NCI-H1930 (cell line): ENCODE results near the gene SCGB1D4.
"Not testable (repeated sequence)": the region's sequence is repeated elsewhere in the genome, so short reads cannot be mapped to it uniquely, and the experiment has no call there.

Experiments used
- DNase-seq, 2 experiments: peaks; one replicate each; lab custom pipeline; 2025; lab: John Stamatoyannopoulos, UW

SCGB1D4 gene, protein sequence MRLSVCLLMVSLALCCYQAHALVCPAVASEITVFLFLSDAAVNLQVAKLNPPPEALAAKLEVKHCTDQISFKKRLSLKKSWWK

DNA sequence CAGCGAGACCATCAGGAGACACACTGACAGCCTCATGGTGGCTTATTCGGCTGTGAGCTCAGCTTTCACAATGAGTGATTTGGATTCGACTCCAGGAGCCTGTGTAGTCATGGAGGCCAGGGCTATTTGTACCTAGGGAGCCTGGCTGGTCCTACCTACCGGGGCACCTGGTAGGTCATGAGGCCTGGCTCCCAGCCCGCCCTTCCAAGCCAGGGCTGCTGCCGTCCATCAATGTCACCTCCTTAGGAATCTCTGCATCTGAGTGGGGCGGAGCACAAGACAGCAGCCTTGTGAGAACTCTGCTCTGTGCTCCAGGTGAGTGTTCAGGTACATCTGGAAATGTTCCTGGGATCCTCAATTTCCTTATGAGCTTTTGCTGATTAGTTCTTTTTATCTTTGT lies at the start of gene SCGB1D4:
SCGB1D4 (minus strand) TSS at position 101 of the 400 bp plus-strand sequence; CDS start at position 36, 65 bp downstream.
- no peak for DNase-seq

DNA sequence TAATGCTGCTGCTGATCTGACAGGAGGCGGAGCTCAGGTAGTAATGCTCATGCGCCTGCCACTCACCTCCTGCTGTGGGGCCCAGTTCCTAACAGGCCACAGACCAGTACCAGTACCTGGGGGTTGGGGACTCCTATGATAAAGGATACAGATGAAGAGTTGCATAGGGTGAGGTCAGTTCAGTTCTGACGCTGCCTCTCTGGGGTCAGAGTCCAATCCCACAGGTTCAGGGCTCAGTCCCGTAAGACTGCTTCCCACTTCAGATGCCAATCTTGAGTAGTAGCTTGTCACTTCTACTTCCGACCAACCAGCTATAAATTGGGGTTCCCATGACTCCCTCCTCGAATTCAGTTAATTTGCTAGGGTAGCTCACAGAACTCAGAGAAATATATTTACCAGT lies 47.0 kb upstream of the SCGB1D4 start:
- no peak for DNase-seq

DNA sequence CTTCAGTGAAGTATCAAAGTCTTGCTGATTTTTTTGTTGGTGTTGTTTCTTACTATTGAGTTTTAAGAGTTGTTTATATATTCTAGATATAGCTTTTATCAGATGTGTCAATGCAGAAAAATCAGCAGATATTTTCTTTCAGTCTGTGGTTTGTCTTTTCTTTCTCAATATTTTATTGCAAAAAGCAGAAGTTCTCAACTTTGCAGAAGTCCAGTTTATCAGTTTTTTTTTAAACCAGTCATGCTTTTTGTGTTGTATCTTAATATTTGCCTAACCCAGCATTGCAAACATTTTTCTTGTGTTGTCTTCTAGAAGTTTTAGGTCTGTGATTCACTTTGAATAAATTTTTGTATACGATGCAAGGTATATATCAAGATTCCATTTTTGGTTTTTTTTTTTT lies 45.3 kb upstream of the SCGB1D4 start:
- DNase-seq = no peak

DNA sequence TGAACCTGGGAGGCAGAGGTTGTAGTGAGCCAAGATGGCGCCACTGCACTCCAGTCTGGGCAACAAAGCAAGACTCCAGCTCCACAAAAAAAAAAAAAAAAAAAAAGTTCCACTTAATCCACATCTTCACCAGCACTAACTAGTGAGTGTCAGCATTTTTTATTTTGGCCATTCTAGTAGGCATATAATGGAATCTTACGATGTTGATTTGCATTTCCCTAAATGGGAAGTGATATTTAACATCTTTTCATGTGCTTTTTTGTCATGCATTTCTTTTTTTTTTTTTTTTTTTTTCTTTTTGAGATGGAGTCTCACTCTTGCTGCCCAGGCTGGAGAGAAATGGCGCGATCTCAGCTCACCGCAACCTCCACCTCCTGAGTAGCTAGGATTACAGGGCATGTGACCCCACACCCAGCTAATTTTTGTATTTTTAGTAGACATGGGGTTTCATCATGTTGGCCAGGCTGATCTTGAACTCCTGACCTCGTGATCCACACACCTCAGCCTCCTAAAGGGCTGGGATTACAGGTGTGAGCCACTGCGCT lies 44.8 kb upstream of the SCGB1D4 start:
- DNase-seq = not testable (repeated sequence)

DNA sequence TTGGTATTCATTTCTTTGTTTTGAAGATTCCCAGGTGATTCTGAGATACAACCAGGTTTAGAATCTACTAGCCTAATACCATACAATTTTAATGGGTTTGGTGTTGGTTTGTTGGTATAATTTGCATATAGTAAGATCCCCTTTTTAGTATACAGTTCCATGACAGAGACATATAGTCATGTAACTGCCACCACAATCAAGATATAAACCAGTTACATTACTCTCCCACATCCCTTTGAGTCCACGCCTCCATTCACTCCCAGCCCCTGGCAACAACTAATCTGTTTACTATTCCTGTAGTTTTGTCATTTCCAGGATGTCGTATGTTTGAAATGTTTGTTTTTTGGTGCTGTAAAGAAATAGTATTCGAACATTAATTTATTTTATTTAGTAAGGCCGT lies 42.7 kb upstream of the SCGB1D4 start:
- no peak for DNase-seq

DNA sequence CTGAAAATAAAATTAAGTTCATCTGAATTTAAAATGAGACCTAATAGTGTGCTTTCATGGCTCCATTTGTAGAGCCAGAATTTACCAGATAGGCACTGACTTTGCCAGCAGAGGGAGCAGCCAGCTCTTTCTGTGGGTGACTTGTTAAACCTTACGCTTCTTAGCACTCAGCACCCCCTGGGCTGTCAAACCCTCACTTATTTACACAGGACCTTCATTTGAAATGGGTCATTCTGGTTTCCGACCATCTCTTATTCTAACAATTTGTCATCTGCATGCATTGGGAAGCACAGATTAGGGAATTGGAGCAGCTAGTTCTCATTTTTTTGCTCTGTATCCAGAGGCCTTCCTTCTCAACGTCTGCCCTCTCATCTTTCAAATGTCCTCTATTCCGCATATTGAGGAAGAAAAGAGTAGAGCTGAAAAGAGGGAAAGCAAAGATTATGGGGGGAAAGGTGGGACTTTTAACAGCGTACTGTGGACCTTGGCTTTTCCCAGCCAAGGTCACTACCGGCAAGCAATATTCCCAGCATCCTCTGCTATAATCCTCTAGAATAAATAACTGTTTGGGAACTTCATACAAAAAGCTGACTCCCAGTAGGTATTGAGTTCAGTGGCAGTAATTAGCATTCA lies 41.5 kb upstream of the SCGB1D4 start:
- DNase-seq = peak in 1 of 2 experiments; percentile 17

DNA sequence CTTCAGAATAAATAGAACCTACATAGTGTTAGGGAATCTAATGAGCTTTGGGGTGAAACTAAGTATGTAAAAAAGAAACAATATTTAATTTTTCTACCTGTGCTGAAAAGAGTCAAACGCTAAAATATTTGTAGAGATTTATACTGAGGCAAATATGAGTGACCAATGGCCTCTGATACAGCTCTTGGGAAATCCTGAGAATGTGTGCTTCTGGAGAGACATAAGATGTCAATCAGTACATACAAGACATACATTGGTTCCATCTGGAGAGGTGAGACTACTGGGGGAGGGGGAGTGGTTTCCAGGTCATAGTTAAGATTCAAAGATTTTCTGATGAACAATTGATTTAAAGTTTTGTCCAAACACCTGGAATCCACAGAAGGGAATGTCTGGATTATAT lies 39.3 kb upstream of the SCGB1D4 start:
- no peak for DNase-seq

DNA sequence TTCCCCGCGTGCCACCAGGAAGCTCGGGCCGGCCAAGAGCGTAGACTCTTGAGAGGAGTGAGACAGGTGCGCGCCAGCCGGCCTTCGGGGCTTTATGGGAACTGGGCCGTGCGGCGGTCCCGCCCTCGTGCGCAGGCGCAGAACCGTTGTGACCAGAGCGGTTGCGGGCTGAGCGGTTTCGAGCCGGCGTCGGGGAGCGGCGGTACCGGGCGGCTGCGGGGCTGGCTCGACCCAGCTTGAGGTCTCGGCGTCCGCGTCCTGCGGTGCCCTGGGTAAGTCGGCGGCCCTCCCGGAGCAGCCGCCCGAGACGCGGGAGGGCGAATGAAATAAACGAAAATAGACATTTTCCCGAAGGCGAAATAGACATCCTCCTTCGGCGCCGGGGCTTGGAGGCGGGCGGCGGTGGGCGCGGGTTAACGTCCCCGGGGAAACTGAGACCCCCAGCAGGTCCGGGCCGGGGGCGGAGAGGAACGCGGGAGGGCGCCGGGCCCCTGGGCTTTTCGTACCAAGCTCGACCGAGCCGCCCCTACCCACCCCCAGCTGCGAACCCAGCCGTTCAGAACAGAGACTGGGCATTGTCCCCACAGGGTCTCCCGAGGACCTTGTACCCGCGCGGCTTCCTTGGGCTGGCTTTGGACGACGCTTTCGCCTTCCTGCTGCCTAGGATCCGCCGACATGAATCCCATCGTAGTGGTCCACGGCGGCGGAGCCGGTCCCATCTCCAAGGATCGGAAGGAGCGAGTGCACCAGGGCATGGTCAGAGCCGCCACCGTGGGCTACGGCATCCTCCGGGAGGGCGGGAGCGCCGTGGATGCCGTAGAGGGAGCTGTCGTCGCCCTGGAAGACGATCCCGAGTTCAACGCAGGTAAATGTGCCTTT lies 38.7 kb upstream of the SCGB1D4 start, which contains the start of gene ASRGL1:
ASRGL1 (plus strand) TSS at position 146 of the 879 bp plus-strand sequence; CDS start at position 676, 530 bp downstream.
- peak; percentile 66 to 85 for DNase-seq

DNA sequence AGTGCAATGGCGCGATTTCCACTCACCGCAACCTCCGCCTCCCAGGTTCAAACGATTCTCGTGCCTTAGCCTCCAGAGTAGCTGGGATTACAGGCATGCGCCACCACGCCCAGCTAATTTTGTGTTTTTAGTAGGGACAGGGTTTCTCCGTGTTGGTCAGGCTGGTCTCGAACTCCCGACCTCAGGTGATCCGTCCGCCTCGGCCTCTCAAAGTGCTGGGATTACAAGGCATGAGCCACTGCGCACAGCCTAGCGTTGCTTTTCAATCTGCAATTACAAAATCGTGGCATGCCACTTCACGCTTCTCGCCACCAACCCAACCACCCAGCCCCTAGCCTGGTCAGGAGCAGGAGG lies 38.1 kb upstream of the SCGB1D4 start:
- DNase-seq = not testable (repeated sequence)

DNA sequence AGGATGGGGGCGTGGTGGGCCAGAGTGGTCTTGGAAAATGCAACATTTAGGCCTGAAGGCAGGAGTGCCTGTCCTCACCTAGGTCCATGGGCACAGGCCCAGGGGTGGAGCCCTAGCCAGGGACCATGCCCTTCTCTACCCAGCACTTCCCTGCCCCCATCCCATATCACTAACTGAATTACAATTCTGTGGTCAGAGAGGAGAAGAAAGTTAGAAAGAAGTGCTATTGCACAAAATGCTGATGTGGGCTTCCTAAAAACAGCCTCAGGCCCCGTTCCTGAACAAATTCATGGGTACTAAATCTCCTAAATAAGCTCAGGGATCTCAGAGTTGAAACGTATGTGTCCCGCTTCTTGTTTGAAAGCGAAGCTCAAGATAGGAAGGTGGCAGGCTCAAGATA lies 34.9 kb upstream of the SCGB1D4 start:
- DNase-seq = no peak

DNA sequence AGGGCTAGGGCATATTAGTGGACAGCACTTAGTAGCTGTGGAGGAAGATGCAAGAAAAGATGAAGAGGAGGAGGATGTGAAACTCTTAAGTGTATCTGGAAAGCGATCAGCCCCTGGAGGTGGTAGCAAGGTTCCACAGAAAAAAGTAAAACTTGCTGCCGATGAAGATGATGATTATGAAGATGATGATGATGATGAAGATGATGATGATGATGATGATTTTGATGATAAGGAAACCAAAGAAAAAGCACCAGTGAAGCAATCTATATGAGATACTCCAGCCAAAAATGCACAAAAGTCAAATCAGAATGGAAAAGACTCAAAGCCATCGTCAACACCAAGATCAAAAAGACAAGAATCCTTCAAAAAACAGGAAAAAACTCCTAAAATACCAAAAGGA lies 32.4 kb upstream of the SCGB1D4 start:
- DNase-seq = not testable (repeated sequence)

DNA sequence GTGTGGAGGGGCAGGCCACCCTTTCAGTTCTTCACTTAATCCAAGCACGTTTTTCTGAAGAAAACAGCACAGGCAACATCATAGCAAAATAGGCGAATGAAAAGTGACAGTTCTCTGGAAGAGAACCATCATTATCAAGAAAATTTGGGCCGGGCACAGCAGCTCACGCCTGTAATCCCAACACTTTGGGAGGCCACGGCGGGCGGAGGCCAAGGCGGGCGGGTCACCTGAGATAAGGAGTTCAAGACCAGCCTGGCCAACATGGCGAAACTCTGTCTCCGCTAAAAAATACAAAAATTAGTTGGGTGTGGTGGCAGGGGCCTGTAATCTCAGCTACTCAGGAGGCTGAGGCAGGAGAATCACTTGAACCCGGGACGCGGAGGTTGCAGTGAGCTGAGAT lies 28.7 kb upstream of the SCGB1D4 start:
- not testable (repeated sequence) for DNase-seq

DNA sequence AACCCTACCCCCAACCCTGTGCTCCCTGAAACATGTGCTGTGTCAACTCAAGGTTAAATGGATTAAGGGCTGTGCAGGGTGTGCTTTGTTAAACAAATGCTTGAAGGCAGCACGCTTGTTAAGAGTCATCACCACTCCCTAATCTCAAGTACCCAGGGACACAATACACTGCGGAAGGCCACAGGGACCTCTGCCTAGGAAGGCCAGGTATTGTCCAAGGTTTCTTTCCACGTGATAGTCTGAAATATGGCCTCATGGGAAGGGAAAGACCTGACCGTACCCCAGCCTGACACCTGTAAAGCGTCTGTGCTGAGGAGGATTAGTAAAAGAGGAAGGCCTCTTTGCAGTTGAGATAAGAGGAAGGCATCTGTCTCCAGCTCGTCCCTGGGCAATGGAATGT lies 27.8 kb upstream of the SCGB1D4 start:
- not testable (repeated sequence) for DNase-seq

DNA sequence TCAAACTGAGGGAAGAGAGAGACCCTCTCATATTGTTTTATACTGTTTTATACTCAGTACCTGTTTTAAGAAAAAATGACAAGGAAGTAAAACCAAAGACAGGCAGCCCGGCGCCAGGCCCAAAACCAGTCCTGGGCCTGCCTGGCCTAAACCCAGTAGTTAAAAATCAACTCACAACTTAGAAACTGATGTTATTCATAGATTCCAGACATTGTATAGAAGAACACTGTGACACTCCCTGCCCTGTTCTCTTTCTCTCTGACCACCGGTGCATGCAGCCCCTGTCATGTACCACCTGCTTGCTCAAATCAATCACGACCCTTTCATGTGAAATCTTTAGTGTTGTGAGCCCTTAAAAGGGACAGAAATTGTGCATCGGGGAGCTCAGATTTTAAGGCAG lies 26.9 kb upstream of the SCGB1D4 start:
- DNase-seq = not testable (repeated sequence)

DNA sequence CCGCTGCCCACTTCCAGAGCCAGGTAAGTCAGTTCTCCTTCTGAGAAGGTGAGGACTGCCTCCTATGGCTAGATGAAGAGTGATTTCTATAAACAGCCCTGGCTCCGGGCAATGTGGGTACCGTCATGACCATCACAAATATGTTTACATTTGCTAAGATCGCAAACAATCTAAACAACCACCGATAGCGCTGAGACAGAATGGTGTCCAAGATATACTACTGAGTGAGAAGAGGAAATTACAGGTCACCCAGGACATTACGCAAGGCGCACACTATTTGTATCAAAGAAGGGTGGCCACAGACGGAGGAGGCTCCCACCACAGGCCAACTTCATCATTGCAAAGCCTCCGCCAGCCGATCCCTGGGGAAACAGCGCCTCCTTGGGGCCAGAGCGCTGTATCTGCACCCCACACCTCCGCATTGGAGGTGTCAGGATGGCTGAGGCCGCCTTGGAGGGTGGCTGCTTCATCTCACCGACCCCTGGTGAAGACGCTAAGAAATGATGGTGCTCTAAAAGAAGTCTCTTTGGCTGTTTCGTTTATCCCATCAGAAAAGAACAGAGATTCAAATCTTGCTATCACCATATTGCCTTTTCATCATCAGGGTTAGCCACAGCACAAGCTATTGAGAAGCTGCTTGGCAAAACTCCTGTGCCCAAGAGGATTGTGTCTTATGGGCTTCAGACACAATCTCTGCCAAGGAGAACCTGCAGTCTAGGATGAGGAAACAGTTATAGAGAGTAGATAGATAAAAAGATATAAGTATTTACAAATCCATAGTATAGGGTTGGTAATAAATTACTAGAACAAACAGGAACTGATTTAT lies 26.1 kb upstream of the SCGB1D4 start:
- peak; percentile 9 to 17 for DNase-seq

DNA sequence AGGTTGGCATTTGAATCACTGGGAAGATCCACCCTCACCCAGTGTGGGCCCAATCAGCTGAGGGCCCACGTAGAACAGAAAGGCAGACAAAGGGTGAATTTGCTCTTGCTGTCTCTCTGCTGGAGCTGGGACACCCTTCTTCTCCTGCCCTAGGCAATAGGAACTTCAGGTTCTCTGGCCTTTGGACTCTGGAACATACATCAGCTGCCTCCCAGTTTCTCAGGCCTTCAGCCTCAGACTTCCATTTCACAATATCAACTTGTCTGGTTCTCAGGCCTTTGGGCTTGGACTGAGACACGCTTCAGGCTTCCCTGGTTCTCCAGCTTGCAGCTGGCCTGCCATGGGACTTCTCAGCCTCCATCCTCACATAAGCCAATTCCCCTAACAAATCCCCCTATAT lies 23.6 kb upstream of the SCGB1D4 start:
- DNase-seq = no peak

DNA sequence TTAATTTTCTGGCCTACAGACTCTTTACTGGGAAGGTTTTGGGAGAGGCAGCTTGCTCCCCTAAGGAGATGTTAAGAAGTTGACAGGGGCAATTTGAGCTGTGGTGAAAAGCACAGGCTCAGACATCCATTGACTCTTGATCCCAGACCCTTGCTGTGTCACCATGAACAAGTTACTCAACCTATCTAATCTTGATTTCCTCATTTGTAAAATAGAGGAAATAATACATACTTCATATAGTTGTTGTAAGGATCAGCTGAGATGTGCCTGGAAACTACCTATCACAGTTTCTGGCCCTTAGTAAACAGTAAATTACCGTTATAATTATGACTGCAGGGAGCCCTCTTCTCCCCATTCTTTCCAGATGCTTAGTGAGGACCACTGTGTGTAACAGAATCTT lies 16.6 kb upstream of the SCGB1D4 start:
- no peak for DNase-seq

DNA sequence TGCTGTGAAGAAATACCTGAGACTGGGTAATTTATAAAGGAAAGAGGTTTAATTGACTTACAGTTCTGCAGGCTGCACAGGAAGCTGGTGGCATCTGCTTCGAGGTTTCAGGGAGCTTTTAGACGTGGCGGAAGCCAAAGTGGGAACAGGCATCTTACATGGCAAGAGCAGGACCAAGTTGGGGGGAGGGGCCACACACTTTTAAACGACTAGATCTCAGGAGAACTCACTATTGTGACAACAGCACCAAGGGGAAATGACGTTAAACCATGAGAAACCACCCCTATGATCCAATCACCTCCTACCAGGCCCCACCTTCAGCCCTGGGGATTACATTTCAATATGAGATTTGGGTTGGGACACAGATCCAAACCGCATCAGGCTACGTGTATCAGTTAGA lies 11.1 kb upstream of the SCGB1D4 start:
- DNase-seq = no peak

DNA sequence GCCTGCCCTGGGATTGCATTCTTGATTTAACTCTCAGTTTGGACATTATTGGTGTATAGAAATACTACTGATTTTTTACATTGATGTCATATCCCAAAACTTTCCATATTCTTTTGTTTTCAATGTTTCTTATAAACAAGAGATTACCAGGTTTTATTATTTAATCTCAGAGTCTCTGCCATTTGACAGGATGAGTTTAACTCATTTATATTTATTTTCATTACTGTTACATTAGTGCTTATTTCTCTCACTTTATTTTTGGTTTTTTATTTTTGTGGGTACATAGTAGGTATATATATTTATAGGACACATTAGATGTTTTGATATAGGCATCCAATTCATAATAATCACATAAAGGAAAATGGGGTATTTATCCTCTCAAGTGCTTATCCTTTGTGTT lies 9.1 kb upstream of the SCGB1D4 start:
- no peak for DNase-seq

DNA sequence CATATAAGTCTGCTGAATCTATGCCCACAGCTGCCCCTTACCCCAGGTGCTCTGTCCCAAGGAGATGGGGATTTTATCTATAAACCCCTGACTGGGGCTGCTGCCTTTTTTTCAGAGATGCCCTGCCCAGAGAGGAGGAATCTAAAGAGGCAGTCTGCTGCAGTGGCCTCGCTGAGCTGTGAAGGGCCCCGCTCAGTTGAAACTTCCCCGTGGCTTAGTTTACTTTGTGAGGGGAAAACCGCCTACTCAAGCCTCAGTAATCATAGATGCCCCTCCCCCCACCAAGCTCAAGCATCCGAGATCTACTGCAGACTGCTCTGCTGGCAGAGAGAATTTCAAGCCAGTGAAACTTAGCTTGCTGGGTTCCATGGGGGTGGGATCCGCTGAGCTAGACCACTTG lies 7.4 kb upstream of the SCGB1D4 start:
- no peak for DNase-seq

DNA sequence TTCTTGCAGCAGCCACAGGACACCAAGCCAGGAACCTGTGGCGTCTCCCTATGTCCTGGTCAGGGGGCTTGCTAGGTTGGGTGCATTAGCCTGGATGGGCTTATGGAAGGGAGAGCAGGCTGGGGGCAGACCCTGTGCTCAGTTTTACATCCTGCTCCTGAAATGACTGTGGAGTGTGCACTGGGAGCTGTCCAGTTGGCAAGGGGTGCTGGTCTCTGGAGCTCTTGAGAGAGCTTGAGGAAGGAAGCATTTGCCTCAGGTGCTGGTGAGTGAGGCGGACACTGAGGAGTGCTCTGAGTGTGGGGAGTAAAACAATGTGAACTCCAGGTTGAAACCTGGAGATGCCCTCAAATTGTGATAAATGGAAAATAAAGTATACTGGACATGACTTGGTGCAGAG lies 3.4 kb downstream of the SCGB1D4 start:
- DNase-seq = no peak

DNA sequence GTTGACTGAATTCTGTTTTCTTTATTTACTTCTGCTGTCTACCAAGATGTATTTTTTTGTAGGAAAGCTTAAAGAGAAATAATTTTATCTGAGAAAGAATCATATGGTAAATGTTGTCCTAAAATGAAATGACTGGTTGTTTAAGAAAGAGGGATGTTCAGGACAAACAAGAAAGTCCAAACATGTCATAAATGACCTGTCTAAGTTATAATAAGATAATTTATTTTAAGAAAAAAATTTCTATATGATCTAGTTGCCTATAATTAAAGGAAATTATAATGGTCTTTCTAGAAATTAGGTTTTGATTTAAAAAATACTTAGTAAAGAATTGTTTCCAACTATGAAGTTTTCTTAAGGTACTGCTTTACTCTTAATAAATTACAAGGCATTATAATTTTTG lies 18.4 kb downstream of the SCGB1D4 start:
- DNase-seq = no peak
